ENCODE measurements around the gene AP2M1.
A peak's percentile ranks its signal among the peaks of the same experiment; 100 is the strongest.
"Not testable (repeated sequence)": the region's sequence is repeated elsewhere in the genome, so short reads cannot be mapped to it uniquely, and the experiment has no call there.

AP2M1 gene

GRCh38 chr3:184174646-184175492 lies at the start of gene AP2M1:
TSS of gene AP2M1 (plus strand) at chr3:184174855. CDS start at chr3:184176994, 2,139 bp downstream.
- DNase-seq (ENCODE audit: low read depth in 2 of 2): peak; percentile 93 to 95

GRCh38 chr3:184126006-184126405 lies 48.6 kb upstream of the AP2M1 start:
- no peak for DNase-seq (ENCODE audit: low read depth in 2 of 2)

GRCh38 chr3:184129012-184129411 lies 45.6 kb upstream of the AP2M1 start:
- DNase-seq (ENCODE audit: low read depth in 2 of 2): no peak

DNA sequence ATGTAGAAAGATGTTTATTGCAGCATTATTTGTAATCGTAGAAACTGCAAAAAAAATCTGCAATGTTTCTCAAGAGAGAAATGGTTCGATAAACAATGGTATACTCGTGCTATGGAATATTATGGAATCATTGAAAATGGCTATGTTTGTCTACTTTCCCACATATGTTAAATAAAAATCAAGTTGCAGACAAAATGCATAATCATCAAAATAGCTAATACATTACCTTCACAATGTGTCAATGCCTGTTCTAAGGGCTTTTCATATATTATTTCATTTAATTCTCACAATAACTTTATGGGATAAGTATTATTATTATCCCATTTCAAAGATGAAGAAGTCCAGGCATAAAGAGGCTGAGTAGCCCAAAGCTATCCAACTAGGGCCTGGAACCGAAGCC lies 41.7 kb upstream of the AP2M1 start:
- DNase-seq (ENCODE audit: low read depth in 2 of 2): no peak

- peak; percentile 46 to 57 for DNase-seq (ENCODE audit: low read depth in 2 of 2)
These were observed 40.6 kb upstream of the AP2M1 start for GRCh38 chr3:184133840-184134745.

GRCh38 chr3:184134746-184135148 lies 39.9 kb upstream of the AP2M1 start:
- no peak for DNase-seq (ENCODE audit: low read depth in 2 of 2)

DNA sequence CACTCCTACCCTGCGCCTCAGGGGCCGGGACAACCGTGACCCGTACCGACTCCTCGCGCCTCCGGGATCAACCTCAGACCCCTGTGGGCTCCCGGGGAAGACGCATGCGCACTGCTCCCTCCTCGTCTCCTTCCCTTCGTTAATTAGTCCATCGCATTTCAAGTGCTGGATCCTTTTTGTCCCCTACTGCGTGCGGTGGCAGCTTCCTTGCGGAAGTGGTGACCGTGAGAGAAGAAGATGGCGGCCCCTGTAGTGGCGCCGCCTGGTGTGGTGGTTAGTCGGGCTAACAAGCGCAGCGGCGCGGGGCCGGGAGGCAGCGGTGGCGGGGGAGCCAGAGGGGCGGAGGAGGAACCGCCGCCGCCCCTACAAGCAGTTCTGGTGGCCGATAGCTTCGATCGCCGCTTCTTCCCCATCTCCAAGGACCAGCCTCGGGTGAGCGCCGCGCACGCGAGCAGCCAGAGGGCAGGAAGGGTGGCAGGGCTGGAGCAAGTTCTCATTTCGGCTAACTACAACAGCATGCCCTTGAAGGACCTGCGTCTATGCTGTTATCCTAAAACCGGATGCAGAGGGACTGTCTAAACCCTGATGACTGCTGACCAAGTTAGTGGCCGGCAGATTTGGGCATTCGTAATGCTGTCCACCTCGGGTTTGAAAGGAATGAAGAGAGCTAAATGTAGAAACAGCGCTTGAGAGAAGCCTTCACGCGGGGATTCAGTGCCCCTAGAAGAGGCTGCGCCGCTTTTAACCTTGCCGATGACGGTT lies 39.3 kb upstream of the AP2M1 start, which contains the start of gene EIF2B5:
EIF2B5 (plus strand) TSS at position 210 of the 762 bp plus-strand sequence; CDS start at position 238, 28 bp downstream.
- DNase-seq (ENCODE audit: low read depth in 2 of 2): peak; percentile 71 to 79

DNA sequence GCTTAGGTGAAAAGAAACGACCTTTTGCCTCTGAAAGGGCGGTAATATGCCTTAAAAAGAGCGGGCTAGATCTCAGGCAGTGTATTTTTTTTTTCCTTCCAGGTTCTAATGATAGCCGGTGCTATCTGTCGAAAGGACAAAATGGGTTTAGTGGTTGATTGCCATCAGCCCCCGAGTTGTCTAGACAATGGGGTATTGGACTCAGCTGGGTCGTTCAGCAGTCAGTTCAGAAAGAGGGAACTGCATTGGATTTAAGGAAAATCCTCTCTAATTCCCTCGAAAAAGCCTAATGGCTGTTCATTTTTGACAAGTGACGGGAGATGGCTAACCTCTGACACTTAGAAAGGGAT lies 38.8 kb upstream of the AP2M1 start:
- no peak for DNase-seq (ENCODE audit: low read depth in 2 of 2)

DNA sequence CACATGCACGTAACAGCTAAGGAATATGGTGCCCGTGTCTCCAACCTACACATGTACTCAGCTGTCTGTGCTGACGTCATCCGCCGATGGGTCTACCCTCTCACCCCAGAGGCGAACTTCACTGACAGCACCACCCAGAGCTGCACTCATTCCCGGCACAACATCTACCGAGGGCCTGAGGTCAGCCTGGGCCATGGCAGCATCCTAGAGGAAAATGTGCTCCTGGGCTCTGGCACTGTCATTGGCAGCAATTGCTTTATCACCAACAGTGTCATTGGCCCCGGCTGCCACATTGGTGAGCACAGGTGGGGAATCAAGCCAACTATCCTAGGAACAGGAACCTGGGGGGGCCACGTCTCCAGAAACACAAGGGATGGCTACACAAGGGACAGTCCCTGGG lies 34.2 kb upstream of the AP2M1 start:
- DNase-seq (ENCODE audit: low read depth in 2 of 2): no peak

DNA sequence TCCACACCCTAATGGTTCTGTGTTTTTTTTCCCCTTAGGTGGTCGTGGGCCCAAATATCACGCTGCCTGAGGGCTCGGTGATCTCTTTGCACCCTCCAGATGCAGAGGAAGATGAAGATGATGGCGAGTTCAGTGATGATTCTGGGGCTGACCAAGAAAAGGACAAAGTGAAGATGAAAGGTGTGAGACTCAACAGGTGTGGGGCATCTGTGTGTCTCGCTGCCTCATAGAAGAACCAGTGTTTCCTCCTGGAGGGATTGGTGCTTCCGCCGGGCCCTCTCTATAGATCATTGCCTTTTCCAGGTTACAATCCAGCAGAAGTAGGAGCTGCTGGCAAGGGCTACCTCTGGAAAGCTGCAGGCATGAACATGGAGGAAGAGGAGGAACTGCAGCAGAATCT lies 32.5 kb upstream of the AP2M1 start:
- no peak for DNase-seq (ENCODE audit: low read depth in 2 of 2)

DNA sequence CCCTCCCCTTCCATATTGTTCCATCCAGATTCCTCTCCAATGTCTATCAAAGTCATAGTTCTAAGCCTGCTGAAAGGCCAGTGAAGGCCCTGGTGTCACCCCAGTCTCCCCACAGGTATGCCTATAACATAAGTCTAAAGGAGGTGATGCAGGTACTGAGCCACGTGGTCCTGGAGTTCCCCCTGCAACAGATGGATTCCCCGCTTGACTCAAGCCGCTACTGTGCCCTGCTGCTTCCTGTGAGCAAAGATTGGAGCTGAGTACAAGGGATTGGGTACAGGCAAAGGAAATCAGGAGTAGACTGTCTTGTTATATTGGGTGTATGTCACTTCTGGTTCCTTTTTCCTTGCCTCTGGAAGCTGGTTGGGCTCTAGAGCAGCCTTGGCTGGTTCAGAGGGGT lies 31.3 kb upstream of the AP2M1 start:
- DNase-seq (ENCODE audit: low read depth in 2 of 2): no peak

GRCh38 chr3:184144505-184144904 lies 30.1 kb upstream of the AP2M1 start:
- no peak for DNase-seq (ENCODE audit: low read depth in 2 of 2)

GRCh38 chr3:184145111-184145524 lies 29.5 kb upstream of the AP2M1 start:
- DNase-seq (ENCODE audit: low read depth in 2 of 2): no peak

- no peak for DNase-seq (ENCODE audit: low read depth in 2 of 2)
These were observed 28.8 kb upstream of the AP2M1 start for GRCh38 chr3:184145751-184146270.

GRCh38 chr3:184148076-184148475 lies 26.6 kb upstream of the AP2M1 start:
- DNase-seq (ENCODE audit: low read depth in 2 of 2): no peak

- DNase-seq (ENCODE audit: low read depth in 2 of 2): no peak
These were observed 25.5 kb upstream of the AP2M1 start for GRCh38 chr3:184149123-184149522.

DNA sequence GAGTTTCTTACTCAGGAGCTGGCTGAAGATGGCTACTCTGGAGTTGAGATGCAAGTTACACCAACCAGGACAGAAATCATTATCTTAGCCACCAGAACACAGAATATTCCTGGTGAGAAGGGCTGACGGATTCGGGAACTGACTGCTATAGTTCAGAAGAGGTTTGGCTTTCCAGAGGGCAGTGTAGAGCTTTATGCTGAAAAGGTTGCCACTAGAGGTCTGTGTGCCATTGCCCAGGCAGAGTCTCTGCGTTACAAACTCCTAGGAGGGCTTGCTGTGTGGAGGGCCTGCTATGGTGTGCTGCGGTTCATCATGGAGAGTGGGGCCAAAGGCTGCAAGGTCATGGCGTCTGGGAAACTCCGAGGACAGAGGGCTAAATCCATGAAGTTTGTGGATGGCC lies 24.9 kb upstream of the AP2M1 start:
- not testable (repeated sequence) for DNase-seq (ENCODE audit: low read depth in 2 of 2)

DNA sequence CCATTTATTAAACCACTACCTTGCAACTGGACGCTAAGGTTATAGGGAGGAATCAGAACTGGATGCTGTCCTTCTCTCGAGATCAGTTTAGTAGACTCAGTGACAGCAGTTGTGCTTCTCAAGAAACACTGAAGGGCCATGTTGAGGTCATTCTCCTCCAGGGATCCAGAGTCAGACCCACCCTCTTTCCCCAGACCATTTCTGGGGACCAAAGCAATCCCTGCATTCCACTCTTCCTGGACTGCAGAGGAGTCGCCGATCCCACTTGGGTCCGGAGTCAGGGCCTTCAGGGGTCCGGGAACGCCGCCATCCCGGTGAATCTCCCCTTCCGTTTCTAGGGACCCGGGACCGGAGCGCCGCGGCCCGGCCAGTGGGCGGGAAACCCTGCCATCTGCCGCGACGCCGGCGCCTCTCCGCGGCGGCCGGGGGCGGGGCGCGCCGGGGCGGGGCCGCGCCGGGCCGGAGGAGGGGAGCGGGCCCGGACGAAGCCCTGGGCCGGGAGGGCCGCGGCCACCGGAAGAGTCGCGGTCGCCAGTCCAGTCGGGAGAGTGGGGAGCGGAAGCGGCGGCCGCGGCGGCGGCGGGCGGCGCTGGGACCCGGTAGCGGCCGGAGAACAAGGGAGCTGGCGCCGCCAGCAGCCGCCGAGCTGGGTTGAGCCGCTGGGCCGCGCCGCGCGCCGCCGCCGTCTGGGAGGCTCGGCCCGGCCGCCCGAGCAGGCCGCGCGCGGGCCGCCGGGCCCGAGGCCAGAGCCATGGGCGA lies 19.6 kb upstream of the AP2M1 start, which contains the start of gene DVL3:
DVL3 (plus strand) TSS at position 493 of the 759 bp plus-strand sequence; CDS start at position 752, 259 bp downstream.
- DNase-seq (ENCODE audit: low read depth in 2 of 2): peak; percentile 13 to 15

DNA sequence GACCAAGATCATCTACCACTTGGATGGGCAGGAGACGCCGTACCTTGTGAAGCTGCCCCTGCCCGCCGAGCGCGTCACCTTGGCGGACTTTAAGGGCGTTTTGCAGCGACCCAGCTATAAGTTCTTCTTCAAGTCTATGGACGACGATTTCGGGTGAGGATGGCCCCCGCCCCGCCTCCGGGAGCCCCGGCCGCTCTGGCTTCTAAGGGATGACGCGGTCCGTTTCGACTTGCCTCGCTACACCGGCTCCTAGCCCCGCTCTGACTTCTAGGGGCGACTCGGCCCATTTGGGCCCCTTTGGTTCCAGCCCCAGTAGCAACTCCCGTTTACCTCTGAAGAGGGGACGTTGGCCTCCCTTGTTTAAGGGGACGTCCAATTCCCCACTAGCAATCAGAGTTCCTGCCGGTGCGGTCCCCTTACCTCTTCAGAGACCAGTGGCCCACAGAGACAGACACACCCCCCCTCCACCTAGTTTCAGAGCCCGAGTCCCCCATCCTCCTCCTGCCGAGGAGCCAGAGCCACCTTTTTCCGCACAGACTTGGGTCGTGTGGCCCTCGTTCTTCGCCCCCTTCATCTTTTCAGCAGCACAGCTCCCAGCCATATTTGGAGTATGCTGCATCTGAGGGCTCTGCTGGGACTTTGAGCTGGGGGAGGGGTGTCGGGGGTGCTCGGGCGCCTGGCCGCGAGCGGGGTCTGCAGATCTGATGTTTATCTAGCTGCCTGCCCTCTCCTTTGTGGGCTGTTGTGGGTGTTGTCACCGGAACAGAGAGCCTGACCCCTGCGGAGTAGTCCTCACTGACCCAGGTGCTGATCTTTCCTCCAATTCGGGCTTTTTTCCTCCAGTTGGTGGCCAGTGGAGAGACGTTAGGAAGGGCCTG lies 18.8 kb upstream of the AP2M1 start:
- DNase-seq (ENCODE audit: low read depth in 2 of 2): peak; percentile 14 to 36

- DNase-seq (ENCODE audit: low read depth in 2 of 2): no peak
These were observed 18.1 kb upstream of the AP2M1 start for GRCh38 chr3:184156522-184156955.

Data from activated CD4-positive, alpha-beta T cell treated with anti-CD3 and anti-CD28 coated beads for 24 hours (primary cell).